Fibroblast of upper back skin (primary cell): ENCODE results near the gene DAAM2.

ENCODE experiments used
- DNase-seq: peaks from one replicate; pipeline ENCODE4 v3.0.0-alpha.2; 2013

DAAM2 gene

DNA sequence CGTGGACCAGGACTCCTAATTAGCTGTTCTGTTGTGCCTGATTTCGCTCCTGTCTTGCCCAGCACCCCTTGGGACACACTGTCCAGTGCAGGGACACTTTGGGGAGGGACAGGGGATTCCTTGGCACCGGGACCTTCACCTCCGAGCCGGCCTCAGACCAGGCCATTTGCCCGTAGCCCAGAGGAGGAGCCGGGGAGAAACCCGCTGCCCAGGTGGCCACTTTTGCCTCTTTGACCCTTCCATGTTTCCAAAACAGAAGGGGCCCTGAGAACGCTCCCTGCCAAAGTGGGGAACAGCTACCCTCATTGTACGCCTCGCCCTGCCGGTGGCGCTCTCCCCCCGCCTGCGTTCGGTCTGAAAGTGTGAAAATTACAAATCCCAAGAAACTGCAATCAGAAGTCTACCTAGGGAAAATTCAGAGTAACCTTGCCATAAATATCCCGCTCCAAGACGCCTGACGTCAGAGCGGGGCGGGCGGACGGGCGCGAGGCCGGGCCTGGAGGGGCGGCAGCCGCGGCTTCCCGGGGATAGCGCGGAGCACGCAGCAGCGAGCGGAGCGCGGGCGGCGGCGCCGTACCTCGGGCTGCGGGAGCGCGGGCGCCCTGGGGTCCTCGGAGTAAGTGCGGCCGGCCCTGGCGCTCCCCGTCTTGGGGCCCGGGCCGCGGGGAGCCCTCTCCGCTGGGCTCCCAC is at the start of gene DAAM2:
DAAM2 (plus strand) TSS at position 527 of the 690 bp plus-strand sequence. CDS start 63,927 bp downstream, outside the sequence.
- DNase-seq: peak; percentile 65

GRCh38 chr6:39746795-39747194 is 45.4 kb upstream of the DAAM2 start:
- DNase-seq: no peak

- no peak for DNase-seq
These were observed 39.1 kb upstream of the DAAM2 start for GRCh38 chr6:39752835-39753724.

GRCh38 chr6:39753725-39754045 is 38.5 kb upstream of the DAAM2 start:
- DNase-seq: no peak

GRCh38 chr6:39754514-39755115 is 37.6 kb upstream of the DAAM2 start:
- no peak for DNase-seq

GRCh38 chr6:39755231-39755630 is 36.9 kb upstream of the DAAM2 start:
- DNase-seq: peak; percentile 32

DNA sequence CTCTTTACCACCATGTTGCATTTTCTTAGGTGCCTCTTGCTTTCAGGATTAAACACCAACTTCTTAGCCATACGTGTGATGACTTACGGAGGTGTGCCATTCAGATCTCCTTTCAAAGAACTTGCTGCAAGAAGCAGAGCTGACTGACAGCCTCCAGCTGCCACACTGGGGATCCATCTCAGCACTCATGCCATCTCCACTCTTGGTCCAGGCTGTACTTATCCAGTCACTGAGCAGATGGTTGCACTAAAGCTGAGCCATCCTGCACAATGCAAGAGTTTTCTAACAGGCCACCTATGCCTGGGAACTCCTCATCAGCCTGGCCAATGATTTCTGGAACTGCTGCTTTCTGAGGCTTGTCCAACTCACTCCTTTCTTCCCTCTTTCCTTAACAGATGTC is 35.6 kb upstream of the DAAM2 start:
- no peak for DNase-seq

GRCh38 chr6:39758905-39759605 is 33.1 kb upstream of the DAAM2 start:
- DNase-seq: no peak

DNA sequence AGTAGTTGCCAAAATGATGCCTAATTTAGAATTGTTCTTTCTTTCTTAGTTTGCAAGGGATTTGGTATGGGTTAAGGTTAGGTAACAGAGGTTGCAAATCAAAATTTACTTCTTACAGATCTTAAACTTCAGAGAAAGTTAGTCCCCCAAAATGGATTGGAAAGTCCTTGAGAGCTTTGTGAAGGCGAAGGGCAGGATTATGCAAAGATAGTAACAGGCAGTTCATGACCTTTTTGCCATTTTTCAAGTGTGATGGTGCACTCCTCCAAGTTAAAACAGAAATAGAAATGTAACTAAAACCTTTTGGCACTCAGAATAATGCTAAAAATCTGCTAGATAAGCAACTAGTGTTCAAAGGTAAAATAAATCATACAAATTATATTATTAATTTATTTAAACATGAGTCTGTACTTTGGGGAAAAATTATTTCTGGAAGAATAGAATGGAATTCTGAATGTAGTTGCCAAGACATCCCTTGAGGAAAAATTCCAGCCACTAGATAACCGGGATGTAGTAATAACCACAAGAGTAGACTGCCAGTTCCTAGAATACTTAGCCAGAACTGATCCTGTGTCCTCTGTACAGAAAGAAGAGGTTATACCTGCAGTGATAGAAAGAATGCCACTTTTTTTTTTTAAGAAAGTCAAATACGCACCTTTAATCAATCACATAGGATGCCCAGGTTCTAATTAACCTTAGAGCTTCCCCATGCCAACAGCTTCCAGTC is 31.8 kb upstream of the DAAM2 start:
- DNase-seq: peak; percentile 35

DNA sequence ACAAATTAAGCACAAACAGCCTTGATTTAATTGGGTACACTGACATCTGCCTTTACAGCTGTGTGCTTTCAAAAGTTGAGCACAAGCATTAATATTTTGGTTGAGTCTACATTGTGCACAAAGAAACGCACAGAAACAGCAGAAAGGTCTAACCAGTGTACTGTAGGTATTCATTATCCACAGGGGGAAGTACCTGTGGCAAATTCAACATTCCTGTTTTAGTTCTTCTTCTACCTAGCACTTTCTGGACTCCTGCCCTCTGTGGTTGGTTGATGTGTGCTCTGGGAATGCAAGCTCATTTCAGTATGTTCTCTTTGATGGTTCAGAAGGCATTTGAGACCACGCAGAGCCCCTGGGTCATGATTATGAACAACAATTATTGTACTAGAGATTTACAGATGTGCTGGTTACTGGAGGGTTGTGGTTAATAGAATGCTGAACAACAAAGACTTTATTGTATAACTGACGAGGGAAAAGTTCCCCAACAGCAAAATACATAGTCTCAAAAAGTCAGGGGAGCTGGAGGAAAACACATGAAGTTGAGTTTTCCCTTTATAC is 26.6 kb upstream of the DAAM2 start:
- no peak for DNase-seq

DNA sequence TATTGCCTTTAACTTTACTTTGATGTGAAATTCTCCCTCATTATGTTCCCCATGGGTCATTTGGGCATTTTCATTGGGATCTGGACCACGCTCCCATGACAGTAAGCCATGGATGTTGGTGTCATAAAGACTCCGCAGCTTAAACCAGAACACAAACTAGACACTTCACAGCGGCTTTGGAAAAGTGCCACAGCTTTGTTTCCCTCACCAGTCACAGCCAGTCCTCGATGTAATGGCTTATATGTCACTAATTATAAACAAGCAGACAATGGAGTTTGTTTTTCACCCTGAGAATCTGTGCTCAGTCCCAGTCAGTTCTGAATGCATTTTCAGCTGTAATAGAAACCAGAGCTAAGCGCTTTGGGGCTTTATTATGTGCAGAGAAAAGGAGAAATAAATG is 23.2 kb upstream of the DAAM2 start:
- DNase-seq: no peak

GRCh38 chr6:39770446-39770845 is 21.7 kb upstream of the DAAM2 start:
- no peak for DNase-seq

DNA sequence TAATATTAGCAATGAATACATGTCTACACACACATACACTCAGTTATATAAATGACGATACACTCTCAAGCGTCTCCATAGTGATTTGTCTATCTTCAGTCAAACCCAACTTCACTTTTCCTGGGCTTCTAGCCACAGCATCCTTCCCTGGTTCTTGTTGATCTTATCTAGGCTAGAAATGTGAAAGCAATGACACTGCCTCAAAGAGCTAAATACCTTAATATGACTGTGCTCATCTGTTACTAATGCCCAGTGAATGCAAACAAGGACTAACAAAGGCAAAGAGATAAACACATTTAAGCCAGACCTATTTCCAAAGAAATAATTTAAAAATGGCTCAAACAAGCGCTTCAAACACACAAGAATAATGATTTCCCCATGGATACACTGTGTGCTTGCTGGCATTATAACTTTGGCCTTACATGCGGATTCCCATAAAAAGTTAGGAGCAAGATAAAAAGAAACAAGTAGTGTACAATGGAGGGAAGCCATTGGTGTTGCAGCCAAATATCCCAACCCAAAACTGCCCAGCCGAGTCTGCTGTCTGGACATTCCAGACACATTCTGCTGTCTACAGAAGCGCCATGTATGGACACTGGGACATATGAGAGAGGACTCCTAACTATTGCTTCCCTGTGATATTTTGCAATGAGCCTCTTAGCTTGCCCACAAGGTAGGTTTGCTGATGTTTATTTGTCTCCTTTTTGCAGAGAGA is 19.5 kb upstream of the DAAM2 start:
- peak; percentile 64 for DNase-seq

DNA sequence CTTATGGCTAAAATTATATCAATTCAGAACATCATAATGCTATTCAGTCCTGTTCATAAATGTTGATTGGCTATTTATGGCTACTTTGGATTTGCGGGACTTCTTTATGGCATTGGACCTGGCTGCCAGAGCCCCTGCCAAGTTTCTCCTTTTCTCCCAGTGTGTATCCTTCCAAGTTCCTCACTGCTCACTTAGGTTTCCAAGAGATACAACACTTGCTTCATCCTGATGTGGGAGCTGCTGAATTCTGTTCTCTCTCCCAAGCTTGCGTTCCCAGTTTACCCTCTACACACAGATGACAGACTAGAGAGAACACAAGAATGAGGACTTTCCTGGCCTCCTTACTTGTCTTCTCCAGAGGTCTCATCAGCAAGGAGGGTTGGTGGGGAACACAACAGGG is 18.4 kb upstream of the DAAM2 start:
- no peak for DNase-seq

GRCh38 chr6:39776581-39776980 is 15.6 kb upstream of the DAAM2 start:
- no peak for DNase-seq

- no peak for DNase-seq
These were observed 15.0 kb upstream of the DAAM2 start for GRCh38 chr6:39777218-39777617.

DNA sequence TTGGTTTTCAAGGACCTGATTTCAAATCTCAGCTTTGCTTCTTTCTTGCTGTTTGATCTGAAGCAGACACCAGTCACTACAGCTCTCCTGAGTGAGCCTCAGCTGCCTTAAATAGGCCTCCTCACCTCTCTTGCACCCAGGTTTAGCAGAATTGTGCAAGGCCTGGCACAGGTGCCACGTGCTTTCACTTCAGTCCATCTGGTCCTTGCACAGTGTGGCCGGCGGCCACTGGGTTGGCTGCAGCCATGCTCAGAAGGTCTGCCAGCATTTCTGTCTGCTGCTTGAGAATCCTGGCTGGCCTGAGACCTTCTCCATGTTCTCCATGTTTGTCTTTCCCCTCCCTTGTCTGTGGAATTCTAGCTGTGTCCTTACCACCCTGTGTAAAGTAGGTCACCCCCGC is 14.5 kb upstream of the DAAM2 start:
- no peak for DNase-seq

GRCh38 chr6:39778581-39779255 is 13.5 kb upstream of the DAAM2 start:
- peak; percentile 39 for DNase-seq

GRCh38 chr6:39785281-39785680 is 6.9 kb upstream of the DAAM2 start:
- peak; percentile 16 for DNase-seq

DNA sequence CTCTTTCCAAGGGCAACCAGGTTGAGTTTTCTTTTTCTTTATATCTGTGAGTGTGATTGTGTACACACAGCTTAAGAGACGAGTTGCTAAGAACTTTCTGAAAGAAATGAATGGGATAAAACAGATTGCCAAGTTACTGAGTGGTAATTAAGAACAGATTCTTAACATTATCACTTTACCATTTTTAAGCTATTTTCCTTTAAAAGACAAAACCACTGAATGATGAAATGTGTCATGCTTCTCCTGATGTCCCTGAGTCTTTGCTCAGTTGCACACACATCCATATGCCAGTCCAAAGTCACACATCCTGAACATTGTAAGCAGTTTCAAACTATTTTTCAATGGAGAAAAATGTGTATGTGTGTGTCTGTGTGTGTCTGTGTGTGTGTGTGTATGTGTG is 5.5 kb upstream of the DAAM2 start:
- DNase-seq: peak; percentile 30

DNA sequence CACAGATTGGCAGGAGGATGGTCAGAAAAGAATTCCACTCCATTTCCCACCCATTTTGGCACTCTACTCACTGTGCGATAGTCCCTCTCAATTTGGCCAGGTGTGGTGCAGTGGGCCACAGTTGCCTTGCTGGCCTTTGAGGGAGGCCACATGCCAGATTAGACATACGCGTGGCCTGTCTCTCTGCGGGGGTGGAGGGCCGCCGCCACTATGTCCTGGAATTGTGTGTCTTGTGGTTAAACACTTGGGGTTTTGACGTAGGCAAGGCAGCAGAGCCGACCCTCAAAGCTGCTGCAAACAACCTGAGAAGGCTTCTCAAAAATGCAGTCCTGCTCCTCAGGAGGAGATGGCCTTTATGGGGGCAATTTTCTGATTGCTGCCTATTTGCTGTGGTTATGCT is 4.9 kb upstream of the DAAM2 start:
- DNase-seq: no peak
